CD14-positive monocyte (primary cell): Measurements from ENCODE around the gene GIMAP5. TPM values are rescaled to one million over a fixed set of nuclear protein-coding genes. Genes with fewer than 3 reads are reported as not detected.

Experiments
- DNase-seq, 3 donors: peaks; one replicate each; pipeline ENCODE4 v3.0.0-alpha.2; 2011 to 2022
- H2AFZ ChIP-seq: 2 replicates; pipeline ENCODE4 v1.6.0; 2012; ENCODE audit warnings: mild to moderate bottlenecking, low read depth, low read length, inconsistent platforms; ENCODE audit not compliant: insufficient read depth, poor library complexity, severe bottlenecking
- H3K27ac ChIP-seq, 2 donors: 1 replicate in 1 of 2; 2 replicates in 1 of 2; pipeline ENCODE4 v1.5.1; 2012 to 2013; ENCODE audit warnings: low read length in 2 of 2, control low read depth in 1 of 2, inconsistent platforms in 1 of 2, low read depth in 1 of 2, mild to moderate bottlenecking in 1 of 2
- H3K27me3 ChIP-seq, 2 donors: one replicate each; pipeline versions ENCODE4 v1.6.0 to v1.6.1; 2011 to 2013; ENCODE audit warnings: low read length in 2 of 2; ENCODE audit not compliant: control insufficient read depth in 2 of 2, insufficient read depth in 2 of 2
- H3K36me3 ChIP-seq, 2 donors: replicated peaks in 1 of 2; 1 replicate in 1 of 2; 2 replicates in 1 of 2; pipeline versions ENCODE4 v1.5.1 to v1.6.1; 2012 to 2013; ENCODE audit warnings: low read length in 2 of 2, control low read depth in 1 of 2, inconsistent platforms in 1 of 2, mild to moderate bottlenecking in 1 of 2; ENCODE audit not compliant: insufficient read depth in 2 of 2, control insufficient read depth in 1 of 2
- H3K4me1 ChIP-seq, 2 donors: 1 replicate in 1 of 2; 2 replicates in 1 of 2; pipeline versions ENCODE4 v1.5.1 to v1.6.1; 2012 to 2013; ENCODE audit warnings: low read length in 2 of 2, control low read depth in 1 of 2, inconsistent platforms in 1 of 2, mild to moderate bottlenecking in 1 of 2, moderate library complexity in 1 of 2; ENCODE audit not compliant: insufficient read depth in 2 of 2, control insufficient read depth in 1 of 2
- H3K4me2 ChIP-seq: replicated peaks from 2 replicates; pipeline ENCODE3; 2012; ENCODE audit warnings: low read length, moderate library complexity, mild to moderate bottlenecking; ENCODE audit not compliant: poor library complexity, severe bottlenecking; ENCODE audit errors: extremely low read depth
- H3K4me3 ChIP-seq, 3 experiments: fragments of 200-600 bp in 1 of 3; sonication (generic) in 1 of 3; replicated peaks in 1 of 3; 1 replicate in 2 of 3; 2 replicates in 1 of 3; pipeline ENCODE4 v1.5.1; 2011 to 2013; ENCODE audit warnings: low read length in 3 of 3, mild to moderate bottlenecking in 3 of 3, control low read depth in 2 of 3, low read depth in 2 of 3, inconsistent platforms in 1 of 3, moderate library complexity in 1 of 3
- H3K79me2 ChIP-seq: 2 replicates; pipeline ENCODE4 v1.6.0; 2012; ENCODE audit warnings: mild to moderate bottlenecking, control low read depth, inconsistent platforms, low read length, moderate library complexity; ENCODE audit not compliant: insufficient read depth
- H3K9ac ChIP-seq: 2 replicates; pipeline ENCODE4 v1.6.0; 2017; ENCODE audit warnings: low read length, mild to moderate bottlenecking; ENCODE audit not compliant: insufficient read depth, poor library complexity, severe bottlenecking
- H3K9me3 ChIP-seq, 2 donors: replicated peaks in 1 of 2; 1 replicate in 1 of 2; 2 replicates in 1 of 2; pipeline versions ENCODE4 v1.5.1 to v1.6.1; 2012 to 2013; ENCODE audit warnings: low read length in 2 of 2, control low read depth in 1 of 2; ENCODE audit not compliant: control insufficient read depth in 1 of 2, insufficient read depth in 1 of 2
- H4K20me1 ChIP-seq: 2 replicates; pipeline ENCODE4 v1.6.0; 2012; ENCODE audit warnings: mild to moderate bottlenecking, low read length, control low read depth, moderate library complexity; ENCODE audit not compliant: insufficient read depth
- H3K27ac Mint-ChIP-seq, 7 donors: one replicate each; pipeline ENCODE4 v1.8.0; 2020; ENCODE audit warnings: mild to moderate bottlenecking in 7 of 7, mixed read lengths in 7 of 7, moderate library complexity in 6 of 7, inconsistent platforms in 2 of 7
- H3K27me3 Mint-ChIP-seq, 3 donors: one replicate each; pipeline ENCODE4 v1.8.0; 2021 to 2022; ENCODE audit warnings: low read depth in 3 of 3, mild to moderate bottlenecking in 3 of 3, mixed read lengths in 3 of 3, moderate library complexity in 3 of 3, inconsistent platforms in 1 of 3
- H3K36me3 Mint-ChIP-seq, 2 donors: one replicate each; pipeline ENCODE4 v1.8.0; 2020; ENCODE audit warnings: mixed read lengths in 2 of 2, inconsistent platforms in 1 of 2, mild to moderate bottlenecking in 1 of 2
- H3K4me1 Mint-ChIP-seq: one replicate; pipeline ENCODE4 v1.8.0; 2020; ENCODE audit warnings: mild to moderate bottlenecking, mixed read lengths
- H3K4me3 Mint-ChIP-seq, 2 donors: one replicate each; pipeline ENCODE4 v1.8.0; 2020; ENCODE audit warnings: mild to moderate bottlenecking in 2 of 2, mixed read lengths in 2 of 2, moderate library complexity in 1 of 2
- H3K9me3 Mint-ChIP-seq, 7 donors: one replicate each; pipeline ENCODE4 v1.8.0; 2020 to 2022; ENCODE audit warnings: mixed read lengths in 7 of 7, mild to moderate bottlenecking in 6 of 7, moderate library complexity in 6 of 7, inconsistent platforms in 2 of 7
- WGBS: methylation state at CpG from one replicate; pipeline ENCODE4 v1.1.5; 2013; ENCODE audit warnings: missing lambda C conversion rate; ENCODE audit not compliant: insufficient coverage; 5-methylcytosine and 5-hydroxymethylcytosine counted together
- intact Hi-C, 2 donors: fragments of 100-400 bp; cut with micrococcal nuclease; formaldehyde crosslinking; loops; one replicate each; pipeline versions ENCODE4 v1.15.0 to v1.15.1; 2023
- polyA plus RNA-seq, 3 donors: library from polyadenylated mRNA; depleted of rRNA in 1 of 3; unstranded in 2 of 3; stranded (reverse) in 1 of 3; fragments of 300-500 nt in 2 of 3; fragments of >200 nt in 1 of 3; fragmentation: Illumina TruSeq in 2 of 3; gene quantifications; 1 replicate in 2 of 3; 2 replicates in 1 of 3; pipeline ENCODE4 v1.2.3, GENCODE V29; 2012 to 2021
- TF ChIP-seq, protein P1 (sequence below): fragments of 200-600 bp; IDR thresholded peaks from one replicate; pipeline ENCODE4 v1.8.0; 2022; ENCODE audit warnings: antibody characterized with exemption, mild to moderate bottlenecking

GIMAP5 gene
- polyA plus RNA-seq, 3 donors: 13.4 to 17.1 (median 14.4) TPM

- intact Hi-C loops: no loop called here
- Histone ChIP-seq H3K4me3 (peak overlapping the region in 2 of 3 experiments; percentile 98 to 100), H3K4me2 (peak overlapping the region; percentile 86), H2AFZ (no peak overlapping the region), H3K9ac (no peak overlapping the region), H3K27ac (peak overlapping the region in 1 of 2 donors; percentile 87), H4K20me1 (peaks cover 20% of the 10 kb centered on the region), H3K9me3 (no peaks in the 10 kb centered on the region), H3K36me3 (peaks cover 14 to 17% of the 10 kb centered on the region in 2 donors), H3K4me1 (peaks cover 33 to 37% of the 10 kb centered on the region in 2 donors), H3K79me2 (peaks cover 46% of the 10 kb centered on the region), H3K27me3 (no peaks in the 10 kb centered on the region)
- Mint-ChIP-seq H3K36me3 (peaks cover 22 to 25% of the 10 kb centered on the region in 2 donors), H3K4me3 (no peak overlapping the region), H3K4me1 (peaks cover 43% of the 10 kb centered on the region), H3K27ac (peak overlapping the region in 1 of 7 donors; percentile 11), H3K27me3 (peaks cover 0 to 3% (median 0%) of the 10 kb centered on the region in 3 donors), H3K9me3 (peaks cover 3 to 18% (median 16%) of the 10 kb centered on the region in 7 donors)
- WGBS: 58% methylated on average over 2 of the region's 4 CpGs
- TF ChIP-seq, protein P1, sequence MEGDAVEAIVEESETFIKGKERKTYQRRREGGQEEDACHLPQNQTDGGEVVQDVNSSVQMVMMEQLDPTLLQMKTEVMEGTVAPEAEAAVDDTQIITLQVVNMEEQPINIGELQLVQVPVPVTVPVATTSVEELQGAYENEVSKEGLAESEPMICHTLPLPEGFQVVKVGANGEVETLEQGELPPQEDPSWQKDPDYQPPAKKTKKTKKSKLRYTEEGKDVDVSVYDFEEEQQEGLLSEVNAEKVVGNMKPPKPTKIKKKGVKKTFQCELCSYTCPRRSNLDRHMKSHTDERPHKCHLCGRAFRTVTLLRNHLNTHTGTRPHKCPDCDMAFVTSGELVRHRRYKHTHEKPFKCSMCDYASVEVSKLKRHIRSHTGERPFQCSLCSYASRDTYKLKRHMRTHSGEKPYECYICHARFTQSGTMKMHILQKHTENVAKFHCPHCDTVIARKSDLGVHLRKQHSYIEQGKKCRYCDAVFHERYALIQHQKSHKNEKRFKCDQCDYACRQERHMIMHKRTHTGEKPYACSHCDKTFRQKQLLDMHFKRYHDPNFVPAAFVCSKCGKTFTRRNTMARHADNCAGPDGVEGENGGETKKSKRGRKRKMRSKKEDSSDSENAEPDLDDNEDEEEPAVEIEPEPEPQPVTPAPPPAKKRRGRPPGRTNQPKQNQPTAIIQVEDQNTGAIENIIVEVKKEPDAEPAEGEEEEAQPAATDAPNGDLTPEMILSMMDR: no peak
- DNase-seq: no peak
Measured at GRCh38 chr7:150715293-150715692, 21.9 kb upstream of the GIMAP5 start.

GRCh38 chr7:150715738-150716137 is 21.5 kb upstream of the GIMAP5 start:
- peaks cover 17 to 22% of the 10 kb centered on the region in 2 donors for H3K36me3 ChIP-seq
- Mint-ChIP-seq H3K27ac (peak overlapping the region; percentile 59 to 90 (median 83)), H3K4me3 (peak overlapping the region; percentile 95 to 99), H3K27me3 (peaks cover 0 to 3% (median 0%) of the 10 kb centered on the region in 3 donors), H3K36me3 (peaks cover 24 to 29% of the 10 kb centered on the region in 2 donors), H3K9me3 (peaks cover 3 to 18% (median 16%) of the 10 kb centered on the region in 7 donors), H3K4me1 (peaks cover 47% of the 10 kb centered on the region)
- peak overlapping the region; percentile 84 to 100 (median 98) for H3K4me3 ChIP-seq
- no CpG with 5 or more reads among the region's 4 CpGs for WGBS
- peak overlapping the region; percentile 74 for H3K9ac ChIP-seq
- H3K27me3 ChIP-seq: no peaks in the 10 kb centered on the region
- H3K79me2 ChIP-seq: peaks cover 51% of the 10 kb centered on the region
- peak overlapping the region; percentile 86 for H3K4me2 ChIP-seq
- TF ChIP-seq, protein P1: no peak
- H3K9me3 ChIP-seq: no peaks in the 10 kb centered on the region
- intact Hi-C loops: no loop called here
- H4K20me1 ChIP-seq: peaks cover 24% of the 10 kb centered on the region
- H3K27ac ChIP-seq: peak overlapping the region; percentile 57 to 87
- peaks cover 37 to 41% of the 10 kb centered on the region in 2 donors for H3K4me1 ChIP-seq
- no peak overlapping the region for H2AFZ ChIP-seq
- DNase-seq: no peak
